HFF-Myc (cell line): ENCODE results near the gene C1orf50.
A peak's percentile ranks its signal among the peaks of the same experiment; 100 is the strongest.

Source experiments
- DNase-seq: peaks from one replicate; pipeline ENCODE4 v3.0.0-alpha.2; 2011; ENCODE audit warnings: low read depth; ENCODE audit errors: extremely low read depth
- H3K4me3 ChIP-seq: replicated peaks from 2 replicates; pipeline ENCODE4 v1.5.1; 2011; ENCODE audit warnings: low read depth, mild to moderate bottlenecking, control low read depth, low read length
- TF ChIP-seq, protein P1 (sequence below): IDR thresholded peaks from 2 replicates; pipeline ENCODE4 v1.5.1; 2012; ENCODE audit warnings: mild to moderate bottlenecking, low read depth, low read length, control low read depth; ENCODE audit errors: missing control alignments

Gene C1orf50

DNA sequence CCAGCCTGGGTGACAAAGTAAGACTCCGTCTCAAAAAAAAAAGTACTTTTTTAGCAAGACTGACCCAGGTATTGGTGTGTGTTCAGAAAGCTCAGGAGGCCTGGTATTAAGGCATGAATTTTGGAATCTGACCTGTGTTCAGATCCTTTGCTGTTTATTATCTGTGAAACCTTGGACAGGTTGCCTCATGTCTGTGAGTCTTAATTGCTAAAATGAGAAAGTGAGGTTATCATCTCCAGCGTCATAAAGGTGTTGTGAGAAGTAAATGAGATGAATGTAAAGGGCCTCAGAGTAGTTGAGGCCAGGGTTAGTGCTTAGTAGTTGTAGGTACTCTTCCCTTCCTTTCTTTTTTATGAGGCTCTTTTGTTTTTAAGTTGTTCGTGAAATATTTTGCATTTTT is 2.8 kb downstream of the C1orf50 start:
- no peak for DNase-seq
- TF ChIP-seq, protein P1, sequence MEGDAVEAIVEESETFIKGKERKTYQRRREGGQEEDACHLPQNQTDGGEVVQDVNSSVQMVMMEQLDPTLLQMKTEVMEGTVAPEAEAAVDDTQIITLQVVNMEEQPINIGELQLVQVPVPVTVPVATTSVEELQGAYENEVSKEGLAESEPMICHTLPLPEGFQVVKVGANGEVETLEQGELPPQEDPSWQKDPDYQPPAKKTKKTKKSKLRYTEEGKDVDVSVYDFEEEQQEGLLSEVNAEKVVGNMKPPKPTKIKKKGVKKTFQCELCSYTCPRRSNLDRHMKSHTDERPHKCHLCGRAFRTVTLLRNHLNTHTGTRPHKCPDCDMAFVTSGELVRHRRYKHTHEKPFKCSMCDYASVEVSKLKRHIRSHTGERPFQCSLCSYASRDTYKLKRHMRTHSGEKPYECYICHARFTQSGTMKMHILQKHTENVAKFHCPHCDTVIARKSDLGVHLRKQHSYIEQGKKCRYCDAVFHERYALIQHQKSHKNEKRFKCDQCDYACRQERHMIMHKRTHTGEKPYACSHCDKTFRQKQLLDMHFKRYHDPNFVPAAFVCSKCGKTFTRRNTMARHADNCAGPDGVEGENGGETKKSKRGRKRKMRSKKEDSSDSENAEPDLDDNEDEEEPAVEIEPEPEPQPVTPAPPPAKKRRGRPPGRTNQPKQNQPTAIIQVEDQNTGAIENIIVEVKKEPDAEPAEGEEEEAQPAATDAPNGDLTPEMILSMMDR = no peak
- no peak overlapping the region for H3K4me3 ChIP-seq

DNA sequence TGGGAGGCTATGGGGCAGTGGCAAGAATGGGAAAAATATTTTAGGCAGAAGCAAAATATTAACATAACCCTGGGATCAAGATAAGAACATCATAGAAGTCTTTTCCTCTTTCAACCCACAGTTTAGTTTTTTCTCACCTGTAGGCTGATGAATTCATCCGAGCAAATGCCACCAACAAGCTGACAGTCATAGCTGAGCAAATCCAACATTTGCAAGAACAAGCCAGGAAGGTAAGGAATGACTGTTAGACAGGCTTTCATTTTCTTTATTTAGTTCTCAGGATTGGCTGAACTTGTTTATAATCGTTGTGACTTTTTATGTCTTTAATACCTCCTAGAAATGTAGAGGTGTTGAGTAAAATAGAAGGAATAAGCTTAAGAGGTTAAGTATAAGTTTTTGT is 6.4 kb downstream of the C1orf50 start:
- no peak for DNase-seq
- no peak overlapping the region for H3K4me3 ChIP-seq
- TF ChIP-seq, protein P1 = no peak

DNA sequence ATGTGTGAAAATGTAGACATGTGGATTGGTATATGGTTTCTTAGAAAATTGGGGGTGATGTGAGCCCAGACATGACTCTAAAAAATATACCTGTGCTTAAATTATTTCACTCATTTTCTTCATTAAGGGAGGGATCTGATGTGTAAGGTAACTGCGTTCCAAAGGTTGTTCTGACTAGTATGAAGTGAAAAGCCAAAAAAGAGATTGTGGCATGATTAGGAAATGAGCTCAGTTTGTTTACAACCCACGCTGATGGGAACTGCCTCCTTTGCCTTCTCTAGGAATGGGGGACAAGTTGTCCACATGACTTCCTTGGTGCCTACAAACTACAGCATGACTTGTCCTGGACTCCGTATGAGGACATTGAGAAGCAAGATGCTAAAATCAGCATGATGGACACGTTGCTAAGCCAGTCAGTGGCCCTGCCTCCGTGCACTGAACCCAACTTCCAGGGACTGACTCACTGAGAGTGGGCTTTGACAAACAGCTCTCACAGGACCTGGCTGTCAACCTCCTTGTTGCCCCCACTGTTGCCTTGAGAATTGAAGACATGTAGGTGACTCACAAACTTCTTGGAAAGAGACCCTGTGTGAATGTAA is 8.0 kb downstream of the C1orf50 start:
- DNase-seq = no peak
- TF ChIP-seq, protein P1 = no peak
- H3K4me3 ChIP-seq = no peak overlapping the region

GRCh38 chr1:42776502-42776901 is 9.5 kb downstream of the C1orf50 start:
- TF ChIP-seq, protein P1 = no peak
- no peak overlapping the region for H3K4me3 ChIP-seq
- DNase-seq = no peak

DNA sequence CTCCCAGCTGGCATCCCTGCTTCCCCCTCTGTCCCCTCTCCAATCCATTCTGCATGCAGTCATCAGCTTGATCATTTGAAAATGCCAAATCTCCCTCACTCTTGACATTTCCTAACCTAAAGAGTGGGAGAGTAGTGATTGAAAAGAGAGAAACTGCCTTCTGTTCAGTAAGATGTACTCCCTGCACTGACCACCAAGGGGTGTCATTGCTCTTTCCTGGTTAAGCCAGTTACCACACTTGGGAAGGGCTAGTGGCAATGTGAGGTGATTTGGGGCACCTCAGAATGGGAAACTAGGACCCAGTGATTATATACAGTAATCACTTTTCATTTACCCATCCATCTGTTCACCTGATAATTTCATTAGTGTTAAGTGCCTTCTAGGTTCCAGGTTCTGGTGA is 10.8 kb downstream of the C1orf50 start:
- TF ChIP-seq, protein P1 = peak; percentile 67
- no peak overlapping the region for H3K4me3 ChIP-seq
- no peak for DNase-seq

GRCh38 chr1:42779725-42780124 is 12.7 kb downstream of the C1orf50 start:
- TF ChIP-seq, protein P1 = no peak
- H3K4me3 ChIP-seq = no peak overlapping the region
- no peak for DNase-seq

- TF ChIP-seq, protein P1 = no peak
- no peak overlapping the region for H3K4me3 ChIP-seq
- DNase-seq = no peak
These were observed 13.1 kb downstream of the C1orf50 start for GRCh38 chr1:42780176-42780575.
